Effector memory CD4-positive, alpha-beta T cell (primary cell): ENCODE results near the gene YIPF6.
A peak's percentile ranks its signal among the peaks of the same experiment; 100 is the strongest.
"Not testable (repeated sequence)": the region's sequence is repeated elsewhere in the genome, so short reads cannot be mapped to it uniquely, and the experiment has no call there.

Experiments
- DNase-seq, 3 donors: peaks; one replicate each; pipeline ENCODE4 v3.0.0-alpha.2; 2020
- H3K27ac ChIP-seq: 2 replicates; pipeline ENCODE4 v1.7.0; 2013; ENCODE audit warnings: mild to moderate bottlenecking, low read length, moderate library complexity; ENCODE audit not compliant: insufficient read depth, poor library complexity, severe bottlenecking
- H3K27me3 ChIP-seq: replicated peaks from 2 replicates; pipeline ENCODE4 v1.7.0; 2013; ENCODE audit warnings: mild to moderate bottlenecking, low read length; ENCODE audit not compliant: insufficient read depth, control insufficient read depth, poor library complexity, severe bottlenecking
- H3K36me3 ChIP-seq: 2 replicates; pipeline ENCODE4 v1.7.0; 2013; ENCODE audit warnings: mild to moderate bottlenecking, low read length, moderate library complexity; ENCODE audit not compliant: control insufficient read depth, insufficient read depth
- H3K4me1 ChIP-seq: 2 replicates; pipeline ENCODE4 v1.7.0; 2013; ENCODE audit warnings: low read length, mild to moderate bottlenecking; ENCODE audit not compliant: control insufficient read depth, insufficient read depth, poor library complexity, severe bottlenecking
- H3K4me3 ChIP-seq: 2 replicates; pipeline ENCODE4 v1.7.0; 2013; ENCODE audit warnings: low read length, low read depth, mild to moderate bottlenecking; ENCODE audit not compliant: insufficient read depth, poor library complexity, severe bottlenecking
- H3K9me3 ChIP-seq: 2 replicates; pipeline ENCODE4 v1.7.0; 2013; ENCODE audit warnings: mild to moderate bottlenecking, low read length, moderate library complexity; ENCODE audit not compliant: control insufficient read depth

The YIPF6 gene

DNA sequence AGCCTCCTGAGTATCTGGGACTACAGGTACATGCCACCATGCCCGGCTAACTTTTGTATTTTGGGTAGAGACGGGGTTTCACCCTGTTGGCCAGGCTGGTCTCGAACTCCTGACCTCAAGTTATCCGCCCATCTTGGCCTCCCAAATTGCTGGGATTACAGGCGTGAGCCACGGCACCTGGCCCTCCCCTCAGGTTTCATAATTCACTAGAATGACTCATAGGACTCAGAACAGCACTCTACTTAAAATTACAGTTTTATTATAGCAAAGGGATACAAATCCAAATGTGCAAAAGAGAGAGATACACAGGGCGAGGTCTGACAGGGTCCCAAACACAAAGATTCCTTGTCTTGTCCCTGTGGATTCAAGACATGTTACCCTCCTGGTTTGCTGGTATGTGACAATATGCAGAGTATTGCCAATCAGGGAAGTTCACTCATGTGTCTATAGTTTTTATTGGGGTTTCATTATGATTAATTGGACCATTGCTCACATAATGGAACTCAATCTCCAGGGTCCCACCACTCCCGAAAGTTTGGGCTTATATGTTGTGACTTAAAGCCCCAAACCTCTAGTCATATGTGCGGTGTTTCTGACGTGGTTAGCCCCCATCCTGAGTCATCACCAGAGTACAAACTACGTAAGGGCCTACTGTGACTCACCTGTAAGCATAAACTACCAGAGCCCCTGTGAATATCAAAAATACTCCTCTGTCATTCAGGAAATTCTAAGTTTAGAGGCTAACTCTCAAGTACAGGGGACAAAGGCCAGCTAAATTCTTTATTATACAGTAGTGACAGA is 5.2 kb downstream of the YIPF6 start:
- H3K27ac ChIP-seq, result peak overlapping the region; percentile 18
- H3K4me1 ChIP-seq, result peaks cover 3% of the 10 kb centered on the region
- H3K27me3 ChIP-seq, result no peaks in the 10 kb centered on the region
- DNase-seq, result peak; percentile 14 to 29 (median 24)
- no peak overlapping the region for H3K4me3 ChIP-seq
- no peaks in the 10 kb centered on the region for H3K36me3 ChIP-seq
- no peaks in the 10 kb centered on the region for H3K9me3 ChIP-seq

DNA sequence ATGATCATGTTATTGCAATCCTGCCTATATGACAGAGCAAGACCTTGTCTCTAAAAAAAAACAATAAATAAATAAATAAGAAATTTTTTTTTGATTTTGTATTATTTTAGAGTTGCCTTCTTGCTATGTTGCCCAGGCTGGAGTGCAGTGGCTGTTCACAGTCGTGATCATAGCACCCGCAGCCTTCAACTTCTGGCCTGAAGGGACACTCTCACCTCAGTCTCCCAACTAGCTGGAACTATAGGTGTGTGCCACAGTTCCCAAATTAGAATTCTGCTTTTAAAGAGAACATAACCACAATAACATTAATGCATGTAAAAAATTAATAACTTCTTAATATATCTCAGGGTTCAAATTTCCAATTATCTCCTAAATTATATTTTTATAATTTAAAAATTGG is 7.8 kb downstream of the YIPF6 start:
- peaks cover 3% of the 10 kb centered on the region for H3K4me1 ChIP-seq
- DNase-seq, result no peak
- H3K9me3 ChIP-seq, result no peaks in the 10 kb centered on the region
- no peaks in the 10 kb centered on the region for H3K27me3 ChIP-seq
- no peaks in the 10 kb centered on the region for H3K36me3 ChIP-seq
- H3K27ac ChIP-seq, result no peak overlapping the region
- H3K4me3 ChIP-seq, result no peak overlapping the region

DNA sequence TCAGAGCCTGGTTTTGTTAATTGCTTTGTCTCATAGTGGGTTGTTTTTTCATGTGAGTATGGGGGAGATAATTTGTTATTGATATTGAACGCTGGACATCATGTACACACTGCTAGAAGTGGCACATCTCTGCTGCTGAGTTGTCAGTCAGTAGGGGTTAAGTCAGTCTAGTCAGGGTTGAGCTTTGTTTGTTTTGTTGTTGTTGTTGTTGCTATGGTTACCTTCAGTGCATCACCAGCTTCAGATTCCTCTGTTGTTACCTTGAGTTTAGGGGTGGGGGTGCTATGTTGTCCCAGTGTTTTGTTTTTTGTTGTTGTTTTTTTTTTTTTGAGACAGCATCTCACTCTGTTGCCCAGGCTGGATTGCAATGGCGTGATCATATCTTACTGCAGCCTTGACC is 9.9 kb downstream of the YIPF6 start:
- H3K4me1 ChIP-seq, result peaks cover 3% of the 10 kb centered on the region
- no peaks in the 10 kb centered on the region for H3K9me3 ChIP-seq
- peak overlapping the region; percentile 62 for H3K27ac ChIP-seq
- H3K36me3 ChIP-seq, result no peaks in the 10 kb centered on the region
- no peak for DNase-seq
- H3K27me3 ChIP-seq, result no peaks in the 10 kb centered on the region
- no peak overlapping the region for H3K4me3 ChIP-seq

DNA sequence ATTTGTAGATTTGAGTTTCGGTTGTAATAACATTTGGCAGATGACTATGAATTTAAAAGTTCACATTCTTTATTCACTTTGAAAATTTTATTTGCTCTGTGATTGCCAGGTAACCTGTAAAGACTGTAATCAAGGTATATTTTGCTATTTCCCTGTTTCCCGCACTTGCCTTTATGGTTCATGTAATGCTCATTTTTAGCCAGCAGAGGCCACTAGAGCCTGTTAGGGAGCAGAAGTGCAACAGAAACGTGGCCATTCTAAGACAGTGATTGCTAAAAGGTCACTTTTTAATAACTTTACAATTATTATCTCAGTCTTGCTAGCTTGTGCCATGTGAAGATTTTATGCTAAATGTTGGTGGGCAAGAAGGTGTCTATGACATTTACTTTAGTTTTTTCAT is 12.4 kb downstream of the YIPF6 start:
- peak in 1 of 3 donors; percentile 9 for DNase-seq

DNA sequence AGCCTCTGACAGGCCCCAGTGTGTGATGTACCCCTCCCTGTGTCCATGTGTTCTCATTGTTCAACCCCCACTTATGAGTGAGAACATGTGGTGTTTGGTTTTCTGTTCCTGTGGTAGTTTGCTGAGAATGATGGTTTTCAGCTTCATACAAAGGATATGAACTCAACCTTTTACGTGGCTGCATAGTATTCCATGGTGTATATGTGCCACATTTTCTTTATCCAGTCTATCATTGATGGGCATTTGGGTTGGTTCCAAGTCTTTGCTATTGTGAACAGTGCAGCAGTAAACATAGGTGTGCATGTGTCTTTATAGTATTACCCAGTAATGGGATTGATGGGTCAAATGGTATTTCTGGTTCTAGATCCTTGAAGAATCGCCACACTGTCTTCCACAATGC is 25.8 kb downstream of the YIPF6 start:
- H3K27ac ChIP-seq, H3K27me3 ChIP-seq, H3K9me3 ChIP-seq, H3K4me3 ChIP-seq, H3K4me1 ChIP-seq, DNase-seq, H3K36me3 ChIP-seq: not testable (repeated sequence)

More for the DNA sequence above, 12.4 kb downstream of the YIPF6 start:
- Histone ChIP-seq H3K27me3 (no peaks in the 10 kb centered on the region), H3K4me3 (no peak overlapping the region), H3K36me3 (peaks cover 4% of the 10 kb centered on the region), H3K27ac (no peak overlapping the region), H3K4me1 (peaks cover 3% of the 10 kb centered on the region), H3K9me3 (no peaks in the 10 kb centered on the region)

DNA sequence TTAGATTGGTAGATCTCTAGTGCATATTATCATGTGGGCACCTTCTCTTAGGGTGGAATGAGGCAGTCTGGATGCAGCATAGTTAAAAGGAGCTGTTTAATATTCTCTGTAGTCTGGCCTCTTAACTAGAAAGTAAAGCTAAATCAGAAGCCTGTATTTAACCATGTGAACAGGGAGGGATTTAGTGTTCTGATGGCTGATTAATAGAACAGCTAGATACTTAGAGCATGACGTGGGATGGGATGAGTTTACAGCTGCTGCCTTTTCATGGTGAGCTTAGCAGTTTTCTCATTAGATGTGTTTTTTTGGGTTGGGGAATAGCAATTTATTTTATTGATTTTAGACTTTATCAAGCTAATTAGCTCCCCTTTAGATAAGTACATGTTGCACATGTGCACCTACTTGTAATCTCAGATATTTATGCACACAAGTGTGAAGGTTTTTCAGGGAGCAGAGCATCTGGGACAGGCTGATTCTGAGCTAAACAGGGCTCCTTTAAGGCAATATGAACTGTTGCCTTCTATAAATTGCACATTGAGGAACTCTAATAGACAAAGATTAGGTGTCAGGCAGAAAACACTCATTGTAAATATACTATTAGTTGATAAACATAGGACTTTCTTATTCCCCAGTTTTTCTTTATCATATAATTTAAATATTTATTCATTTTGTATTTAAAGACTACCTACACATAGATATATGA is 34.1 kb downstream of the YIPF6 start:
- Histone ChIP-seq H3K4me3 (no peak overlapping the region), H3K36me3 (no peaks in the 10 kb centered on the region), H3K4me1 (no peaks in the 10 kb centered on the region), H3K27me3 (no peaks in the 10 kb centered on the region), H3K9me3 (no peaks in the 10 kb centered on the region), H3K27ac (no peak overlapping the region)
- no peak for DNase-seq

DNA sequence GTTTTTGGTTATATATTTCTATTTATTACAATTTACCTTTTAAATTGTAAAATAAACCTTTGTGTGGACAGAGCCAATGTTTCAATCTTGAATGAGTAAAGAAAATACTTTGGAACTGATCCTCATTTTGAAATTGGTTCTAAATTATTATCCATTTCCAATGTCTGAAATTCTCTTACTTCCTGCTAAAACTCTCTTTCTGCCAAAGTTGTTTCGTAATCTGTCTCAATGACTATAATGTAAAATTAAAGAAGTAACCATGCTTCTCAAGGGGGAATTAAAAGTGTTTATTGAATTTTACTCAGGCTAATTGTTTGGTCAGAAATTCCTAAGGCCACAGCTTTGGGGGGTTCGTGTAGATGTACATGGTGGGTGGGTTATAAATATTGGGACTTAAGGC is 34.8 kb downstream of the YIPF6 start:
- H3K4me1 ChIP-seq, result no peaks in the 10 kb centered on the region
- no peak overlapping the region for H3K27ac ChIP-seq
- no peaks in the 10 kb centered on the region for H3K9me3 ChIP-seq
- H3K4me3 ChIP-seq, result no peak overlapping the region
- H3K36me3 ChIP-seq, result no peaks in the 10 kb centered on the region
- no peak for DNase-seq
- no peaks in the 10 kb centered on the region for H3K27me3 ChIP-seq

DNA sequence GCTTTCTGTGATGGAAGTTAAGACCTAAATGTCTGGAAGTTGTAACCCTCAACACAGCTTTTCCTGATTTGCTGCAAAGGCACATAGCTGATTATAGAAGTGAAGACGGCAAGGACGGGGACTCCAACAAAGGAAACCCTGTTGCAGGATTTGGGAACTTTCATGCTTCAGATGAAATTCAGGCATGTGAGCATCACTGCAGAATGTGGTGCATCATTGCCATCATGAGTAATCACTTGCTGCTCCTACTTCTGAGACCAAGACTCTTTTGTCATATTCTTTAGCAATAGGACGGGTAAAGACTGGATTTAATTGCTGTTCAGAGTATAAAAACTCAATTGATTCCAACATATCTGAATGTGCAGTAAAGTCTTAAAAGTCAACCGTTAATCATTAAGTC is 35.8 kb downstream of the YIPF6 start:
- H3K27me3 ChIP-seq, result no peaks in the 10 kb centered on the region
- H3K4me1 ChIP-seq, result no peaks in the 10 kb centered on the region
- no peaks in the 10 kb centered on the region for H3K9me3 ChIP-seq
- H3K27ac ChIP-seq, result no peak overlapping the region
- DNase-seq, result no peak
- H3K4me3 ChIP-seq, result no peak overlapping the region
- H3K36me3 ChIP-seq, result no peaks in the 10 kb centered on the region

DNA sequence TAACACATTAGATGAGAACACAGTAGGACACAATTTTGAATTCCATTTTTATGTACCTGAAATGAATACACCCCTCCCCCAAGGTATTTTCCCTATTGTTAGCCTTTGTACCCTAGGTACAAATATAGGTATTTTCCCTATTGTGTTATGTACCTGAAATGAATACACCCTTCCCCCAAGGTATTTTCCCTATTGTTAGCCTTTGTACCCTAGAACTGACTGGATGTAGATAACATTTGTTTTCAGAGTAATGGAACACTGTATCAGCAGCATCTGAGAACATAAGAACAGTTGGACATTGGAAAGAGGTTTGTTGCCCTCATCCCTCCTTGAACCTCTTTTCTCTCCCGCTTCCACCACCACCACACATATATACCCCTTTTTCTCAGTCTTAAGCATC is 37.6 kb downstream of the YIPF6 start:
- DNase-seq, result no peak

DNA sequence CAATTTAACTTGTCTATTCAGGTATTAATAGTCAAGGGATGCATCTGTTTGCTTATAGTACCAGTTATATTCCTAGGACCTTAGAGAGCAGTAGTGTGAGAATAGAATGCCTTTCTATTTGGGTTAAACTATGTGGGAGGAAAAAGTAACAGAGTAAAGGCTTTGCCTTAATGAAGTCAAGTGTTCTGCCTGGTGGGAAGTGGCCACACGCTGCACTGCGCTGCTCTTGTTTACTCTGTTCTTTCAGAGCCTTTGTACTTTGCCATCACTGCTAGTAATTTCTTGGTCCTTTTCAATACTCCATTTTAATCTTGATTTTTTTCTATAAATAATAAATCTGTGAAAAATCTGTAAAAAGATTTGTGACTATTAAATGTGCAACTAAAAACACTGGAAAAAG is 38.0 kb downstream of the YIPF6 start:
- Histone ChIP-seq H3K27me3 (no peaks in the 10 kb centered on the region), H3K36me3 (no peaks in the 10 kb centered on the region), H3K4me1 (no peaks in the 10 kb centered on the region), H3K9me3 (no peaks in the 10 kb centered on the region), H3K4me3 (no peak overlapping the region), H3K27ac (no peak overlapping the region)
- no peak for DNase-seq

More for the DNA sequence above, 37.6 kb downstream of the YIPF6 start:
- H3K27ac ChIP-seq, result no peak overlapping the region
- H3K36me3 ChIP-seq, result no peaks in the 10 kb centered on the region
- H3K27me3 ChIP-seq, result no peaks in the 10 kb centered on the region
- H3K4me3 ChIP-seq, result no peak overlapping the region
- no peaks in the 10 kb centered on the region for H3K9me3 ChIP-seq
- H3K4me1 ChIP-seq, result no peaks in the 10 kb centered on the region
